C4-2B (cell line): ENCODE data around the gene CD48.

Experiments
- CTCF ChIP-seq: fragments of 450-650 bp; conservative IDR thresholded peaks from 2 replicates; pipeline ENCODE4 v1.5.1; 2017; ENCODE audit warnings: mild to moderate bottlenecking
- ZFX ChIP-seq: fragments of 450-650 bp; IDR thresholded peaks from 2 replicates; pipeline ENCODE4 v1.6.1; 2017

GRCh38 chr1:160645386-160646130 lies 66.1 kb downstream of the CD48 start:
- TF ChIP-seq CTCF: no peak
- TF ChIP-seq ZFX: no peak
